ENCODE measurements around the gene ALG1L2. TPM values are rescaled to one million over a fixed set of nuclear protein-coding genes. Genes with fewer than 3 reads are reported as not detected.
A peak's percentile ranks its signal among the peaks of the same experiment; 100 is the strongest.
"Not testable (repeated sequence)": the region's sequence is repeated elsewhere in the genome, so short reads cannot be mapped to it uniquely, and the experiment has no call there.

ALG1L2 gene
- total RNA-seq, 1 donor from 2014 or later = not detected

GRCh38 chr3:130091958-130092357, 10.3 kb downstream of the ALG1L2 start:
- no peak overlapping the region for H3K4me3 ChIP-seq (ENCODE audit: low read depth, low read length)
- TF ChIP-seq, protein P1, sequence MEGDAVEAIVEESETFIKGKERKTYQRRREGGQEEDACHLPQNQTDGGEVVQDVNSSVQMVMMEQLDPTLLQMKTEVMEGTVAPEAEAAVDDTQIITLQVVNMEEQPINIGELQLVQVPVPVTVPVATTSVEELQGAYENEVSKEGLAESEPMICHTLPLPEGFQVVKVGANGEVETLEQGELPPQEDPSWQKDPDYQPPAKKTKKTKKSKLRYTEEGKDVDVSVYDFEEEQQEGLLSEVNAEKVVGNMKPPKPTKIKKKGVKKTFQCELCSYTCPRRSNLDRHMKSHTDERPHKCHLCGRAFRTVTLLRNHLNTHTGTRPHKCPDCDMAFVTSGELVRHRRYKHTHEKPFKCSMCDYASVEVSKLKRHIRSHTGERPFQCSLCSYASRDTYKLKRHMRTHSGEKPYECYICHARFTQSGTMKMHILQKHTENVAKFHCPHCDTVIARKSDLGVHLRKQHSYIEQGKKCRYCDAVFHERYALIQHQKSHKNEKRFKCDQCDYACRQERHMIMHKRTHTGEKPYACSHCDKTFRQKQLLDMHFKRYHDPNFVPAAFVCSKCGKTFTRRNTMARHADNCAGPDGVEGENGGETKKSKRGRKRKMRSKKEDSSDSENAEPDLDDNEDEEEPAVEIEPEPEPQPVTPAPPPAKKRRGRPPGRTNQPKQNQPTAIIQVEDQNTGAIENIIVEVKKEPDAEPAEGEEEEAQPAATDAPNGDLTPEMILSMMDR (conservative IDR thresholded peaks at IDR 0.05; ENCODE audit: low read depth, low read length) = no peak
- DNase-seq (ENCODE audit: low read depth) = no peak

DNA sequence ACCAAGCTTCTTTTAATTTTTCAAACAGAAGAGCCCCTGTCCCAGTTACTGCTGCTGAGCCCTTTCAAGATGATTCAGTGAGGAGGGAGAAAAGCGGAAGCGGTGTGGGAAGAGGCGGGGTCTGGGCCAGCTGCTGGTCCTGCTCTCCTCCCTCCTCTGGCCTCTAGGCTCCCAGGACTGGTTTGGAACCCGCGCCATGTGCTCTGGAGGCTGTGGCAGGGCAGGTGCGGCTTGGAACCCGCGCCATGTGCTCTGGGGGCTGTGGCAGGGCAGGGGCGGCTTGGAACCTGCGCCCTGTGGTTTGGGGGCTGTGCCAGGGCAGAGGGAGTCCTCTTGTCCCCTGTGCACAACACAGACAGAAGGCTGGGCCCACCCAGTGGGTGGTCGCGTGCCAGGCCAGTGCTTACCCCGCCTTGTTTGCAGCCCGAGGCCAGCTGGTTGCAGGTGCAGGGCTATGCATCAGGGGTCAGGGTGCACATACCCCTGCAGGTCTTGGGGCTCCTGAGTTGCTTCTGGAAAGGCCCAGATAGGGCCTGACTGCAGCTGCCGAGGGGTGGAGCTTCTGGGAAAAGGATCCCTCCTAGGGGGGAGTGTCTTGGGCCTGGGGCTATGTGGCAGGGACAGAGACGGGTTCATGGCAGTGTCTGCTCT, 12.2 kb downstream of the ALG1L2 start:
- TF ChIP-seq, protein P1 (conservative IDR thresholded peaks at IDR 0.05; ENCODE audit: low read depth, low read length) = no peak
- H3K4me3 ChIP-seq (ENCODE audit: low read depth, low read length) = no peak overlapping the region
- DNase-seq (ENCODE audit: low read depth) = no peak

DNA sequence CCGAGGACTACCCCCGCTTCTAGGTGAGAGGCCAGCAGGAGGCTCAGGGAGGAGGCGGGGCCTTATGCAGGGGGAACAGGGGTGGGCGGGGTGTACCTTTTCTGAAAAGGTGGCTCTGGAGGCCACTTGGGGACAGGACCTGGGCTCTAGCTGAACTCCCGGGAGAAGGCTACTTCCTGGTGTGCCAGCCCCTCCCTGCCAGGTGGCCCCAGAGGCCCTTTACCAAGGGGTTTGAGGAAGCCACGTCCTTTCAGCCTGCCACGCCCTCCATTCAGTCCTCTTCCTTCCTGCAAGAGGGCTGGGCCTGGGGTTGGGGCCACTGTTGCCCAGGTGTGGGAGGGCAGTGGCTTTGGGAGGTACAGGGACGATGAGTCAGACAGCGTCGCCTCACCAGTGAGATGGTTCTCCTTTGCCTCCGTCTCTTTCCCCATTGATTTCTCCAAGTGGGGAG, 12.9 kb downstream of the ALG1L2 start:
- DNase-seq (ENCODE audit: low read depth); H3K4me3 ChIP-seq (ENCODE audit: low read depth, low read length): not testable (repeated sequence)

DNA sequence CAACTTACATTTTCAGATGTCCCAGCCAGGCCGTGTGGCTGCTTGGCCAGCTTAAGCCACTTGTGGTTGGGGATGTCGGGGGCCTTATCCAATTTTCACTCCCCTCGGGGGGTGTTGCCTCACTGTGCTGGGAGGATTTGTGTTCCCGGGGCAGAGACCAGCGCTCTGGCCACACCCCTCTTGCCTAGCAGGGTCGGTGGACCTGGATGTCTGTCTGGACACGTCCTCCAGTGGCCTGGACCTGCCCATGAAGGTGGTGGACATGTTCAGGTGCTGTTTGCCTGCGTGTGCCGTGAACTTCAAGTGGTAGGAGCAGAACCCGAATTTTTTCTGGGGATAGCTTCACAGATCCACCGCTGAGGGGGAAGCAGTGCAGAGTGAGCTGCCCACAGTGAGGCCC, 14.2 kb downstream of the ALG1L2 start:
- H3K4me3 ChIP-seq (ENCODE audit: low read depth, low read length); DNase-seq (ENCODE audit: low read depth): not testable (repeated sequence)

DNA sequence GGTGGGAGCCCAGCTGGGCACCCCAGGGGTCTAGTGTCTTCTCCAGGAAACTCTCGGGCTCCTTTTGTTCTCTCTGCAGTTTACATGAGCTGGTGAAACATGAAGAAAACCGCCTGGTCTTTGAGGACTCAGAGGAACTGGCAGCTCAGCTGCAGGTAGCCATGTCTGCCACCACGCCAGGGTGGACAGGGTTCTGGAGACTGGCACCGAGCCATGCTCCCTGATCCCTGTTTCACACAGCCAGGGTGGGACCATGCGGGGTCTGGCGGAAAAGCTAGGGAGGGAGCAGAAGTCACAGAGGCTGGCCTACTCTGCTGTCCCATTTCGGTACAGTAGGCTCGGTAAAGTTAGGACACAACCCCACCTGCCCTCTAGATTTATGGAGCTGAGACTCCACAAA, 15.5 kb downstream of the ALG1L2 start:
- not testable (repeated sequence) for DNase-seq (ENCODE audit: low read depth); H3K4me3 ChIP-seq (ENCODE audit: low read depth, low read length)

DNA sequence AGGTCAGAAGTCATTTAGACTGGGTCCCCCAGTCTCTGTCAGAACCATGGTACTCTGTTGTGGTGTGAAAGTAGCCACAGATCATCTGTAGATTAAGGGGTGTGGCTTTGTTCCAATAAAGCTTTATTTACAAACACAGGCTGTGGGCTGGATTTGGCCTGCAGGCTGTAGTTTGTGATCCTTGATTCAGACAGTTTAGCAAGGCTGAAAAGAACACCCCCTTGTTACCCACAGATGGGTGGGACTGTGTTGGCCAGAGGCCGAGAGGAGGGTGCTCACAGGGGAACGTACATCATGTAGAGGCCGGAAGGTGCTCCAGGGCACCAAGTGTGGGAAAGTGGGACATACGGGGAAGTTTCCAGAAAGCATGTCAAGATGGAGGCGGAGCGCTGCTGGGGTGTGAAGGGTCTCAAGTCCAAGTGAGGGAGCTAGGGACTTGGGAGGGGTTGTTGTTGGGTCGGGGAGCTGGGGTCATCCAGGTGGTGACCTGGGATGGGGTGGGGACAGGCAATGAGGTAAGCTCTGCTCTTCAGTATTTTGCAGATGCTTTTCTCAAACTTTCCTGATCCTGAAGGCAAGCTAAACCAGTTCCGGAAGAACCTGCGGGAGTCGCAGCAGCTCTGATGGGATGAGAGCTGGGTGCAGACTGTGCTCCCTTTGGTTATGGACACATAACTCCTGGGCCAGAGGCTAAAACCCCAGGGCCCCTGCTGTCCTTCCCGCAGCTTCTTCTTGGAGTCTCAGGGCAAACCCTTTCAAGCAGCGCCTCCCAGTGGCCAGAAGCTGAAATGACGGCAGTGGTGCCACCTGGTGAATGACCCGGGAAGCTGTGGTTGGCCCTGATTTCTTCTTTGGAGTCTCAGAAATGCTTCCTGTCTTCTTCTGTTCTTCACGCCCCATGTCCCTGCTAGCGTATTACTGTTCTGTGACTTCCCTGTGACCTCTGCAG, 16.3 kb downstream of the ALG1L2 start:
- not testable (repeated sequence) for H3K4me3 ChIP-seq (ENCODE audit: low read depth, low read length); DNase-seq (ENCODE audit: low read depth)
- TF ChIP-seq, protein P1 (conservative IDR thresholded peaks at IDR 0.05; ENCODE audit: low read depth, low read length) = peak; percentile 54

DNA sequence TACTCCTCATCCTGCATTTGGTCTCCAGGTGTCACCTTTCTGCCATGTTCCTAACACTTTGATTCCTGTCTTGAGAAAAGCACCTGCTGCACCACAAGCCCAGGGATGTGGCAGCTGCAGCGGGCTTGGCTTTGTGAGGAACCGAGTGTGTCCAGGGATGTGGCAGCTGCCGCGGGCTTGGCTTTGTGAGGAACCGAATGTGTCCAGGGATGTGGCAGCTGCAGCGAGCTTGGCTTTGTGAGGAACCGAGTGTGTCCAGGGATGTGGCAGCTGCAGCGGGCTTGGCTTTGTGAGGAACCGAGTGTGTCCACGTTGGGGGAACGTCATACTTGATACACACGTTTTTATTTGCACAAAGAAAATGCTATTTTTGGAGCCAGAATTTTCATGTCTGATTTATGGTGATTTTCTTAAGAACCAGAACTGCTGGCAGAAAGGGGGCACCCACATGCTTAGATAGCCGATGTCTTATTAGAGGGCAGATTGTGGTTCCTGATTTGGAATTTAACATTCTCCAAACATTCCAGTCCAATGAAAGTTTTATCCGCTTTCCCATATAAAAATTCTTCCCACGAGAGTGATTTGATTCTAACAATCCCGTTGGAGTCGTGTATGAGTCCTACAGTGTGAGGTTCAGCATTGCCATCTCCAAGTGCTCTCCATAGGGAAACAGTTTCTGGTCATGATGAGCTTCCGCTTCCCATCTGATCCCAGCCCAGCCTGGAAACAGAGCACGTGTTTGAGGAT, 17.2 kb downstream of the ALG1L2 start:
- not testable (repeated sequence) for DNase-seq (ENCODE audit: low read depth); H3K4me3 ChIP-seq (ENCODE audit: low read depth, low read length)

- DNase-seq (ENCODE audit: low read depth); H3K4me3 ChIP-seq (ENCODE audit: low read depth, low read length): not testable (repeated sequence)
Measured at GRCh38 chr3:130102545-130102944, 20.9 kb downstream of the ALG1L2 start.

DNA sequence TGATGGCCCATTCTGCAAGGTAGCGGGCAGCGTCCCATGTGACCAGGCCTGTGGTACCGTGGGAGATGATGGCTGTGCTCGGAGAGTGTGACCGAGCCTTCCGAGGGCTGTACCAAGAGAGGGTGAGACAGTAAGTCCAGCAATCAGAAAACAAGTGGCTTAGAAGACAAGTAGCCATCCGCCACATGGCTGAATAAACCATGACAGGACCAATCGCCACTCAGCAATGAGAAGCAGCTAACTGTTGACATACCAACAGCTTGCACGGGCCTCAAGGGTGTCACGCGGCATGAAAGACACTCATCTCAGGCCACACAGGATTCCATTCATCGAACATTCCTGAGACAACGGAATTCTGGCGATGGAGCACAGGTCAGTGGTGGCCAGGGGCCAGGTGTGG, 22.6 kb downstream of the ALG1L2 start:
- not testable (repeated sequence) for DNase-seq (ENCODE audit: low read depth); H3K4me3 ChIP-seq (ENCODE audit: low read depth, low read length)

GRCh38 chr3:130107333-130107995, 25.8 kb downstream of the ALG1L2 start:
- DNase-seq (ENCODE audit: low read depth); H3K4me3 ChIP-seq (ENCODE audit: low read depth, low read length): not testable (repeated sequence)

DNA sequence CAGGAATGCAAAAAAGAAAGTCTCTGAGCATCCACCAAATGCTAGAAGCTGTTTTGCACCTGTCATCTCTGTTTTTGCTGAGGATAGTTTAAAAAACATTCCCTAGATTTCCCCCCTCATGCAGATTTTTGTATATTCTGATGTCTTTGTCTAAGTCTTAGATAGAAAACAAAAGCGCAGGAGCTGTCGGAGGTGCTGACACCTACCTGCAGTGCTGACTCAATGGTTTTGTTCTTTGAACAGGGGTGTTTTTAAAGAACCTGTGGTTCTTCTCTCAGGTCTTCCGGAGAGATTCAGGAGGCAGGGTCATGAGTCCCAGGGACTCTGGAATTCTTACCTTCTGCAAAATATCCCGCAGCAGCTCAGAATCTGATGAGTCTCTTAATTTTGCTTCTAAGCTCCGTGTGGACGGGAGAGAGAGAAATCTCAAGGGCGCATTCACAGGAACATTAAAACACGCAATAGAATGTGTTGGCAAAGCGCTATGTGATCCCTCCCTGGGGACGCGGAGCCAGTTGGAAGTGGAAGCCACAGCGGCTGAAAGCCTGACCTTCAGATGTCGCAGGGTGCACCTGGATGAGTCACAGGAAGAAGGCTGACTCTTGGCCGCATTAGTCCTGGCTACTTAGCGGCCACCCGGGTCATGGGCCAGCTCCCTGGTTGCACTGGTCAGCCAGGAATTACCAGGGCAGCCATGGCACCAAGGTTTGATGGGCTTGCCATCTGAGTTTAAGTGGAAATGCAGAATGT, 27.4 kb downstream of the ALG1L2 start:
- not testable (repeated sequence) for H3K4me3 ChIP-seq (ENCODE audit: low read depth, low read length); DNase-seq (ENCODE audit: low read depth)

DNA sequence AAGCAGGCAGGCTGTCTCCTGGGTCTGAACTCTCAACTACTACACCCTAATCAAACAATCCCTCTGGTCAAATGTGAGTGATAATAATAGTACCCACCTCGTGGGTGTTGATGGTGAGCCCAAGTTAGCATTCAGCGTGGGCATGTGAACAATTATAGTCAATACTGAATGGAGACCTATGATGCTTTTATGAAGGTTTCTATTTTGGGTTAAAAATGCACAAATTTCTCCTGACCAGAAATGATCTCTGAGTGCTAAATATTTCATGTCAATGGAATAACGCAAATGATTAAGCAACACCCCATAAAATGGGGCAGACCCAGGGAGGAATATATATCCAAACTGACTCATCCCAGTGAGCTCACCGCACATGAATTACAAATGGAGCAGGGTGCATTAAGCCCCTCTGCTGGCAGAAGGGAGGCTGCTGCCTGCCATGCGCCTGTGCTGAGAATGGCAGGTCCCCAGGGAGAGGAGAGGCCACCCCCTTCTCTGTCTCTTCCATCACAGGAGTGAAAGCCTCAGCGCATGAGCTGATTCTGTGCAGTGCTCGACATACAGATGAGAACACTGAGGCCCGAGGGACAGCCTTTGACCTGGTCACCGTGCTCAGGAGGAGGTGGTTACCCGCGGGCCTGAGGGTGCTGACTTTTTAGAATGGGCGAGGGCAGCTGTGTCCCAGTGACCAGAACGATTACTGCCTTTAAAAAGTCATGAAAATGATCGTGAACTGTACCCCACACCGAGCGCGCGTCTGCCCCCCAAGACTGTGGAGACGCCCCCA, 28.9 kb downstream of the ALG1L2 start:
- H3K4me3 ChIP-seq (ENCODE audit: low read depth, low read length) = peak overlapping the region; percentile 86
- DNase-seq (ENCODE audit: low read depth) = not testable (repeated sequence)
